Measurements from ENCODE around the gene GDF7.

Gene GDF7

GRCh38 chr2:20623241-20623640 lies 43.7 kb upstream of the GDF7 start:
- Histone ChIP-seq H2AK5ac (ENCODE audit: low read length) (no peak overlapping the region), H4K5ac (ENCODE audit: low read length) (no peak overlapping the region), H2BK5ac (ENCODE audit: low read length) (no peak overlapping the region), H3K27ac (ENCODE audit: low read depth, low read length) (no peak overlapping the region), H3K79me1 (ENCODE audit: low read length) (no peaks in the 10 kb centered on the region), H3K23ac (ENCODE audit: low read length) (no peak overlapping the region), H3K18ac (ENCODE audit: low read length) (no peak overlapping the region), H2BK15ac (replicated peaks; ENCODE audit: low read depth) (no peak overlapping the region), H3K36me3 (ENCODE audit: control insufficient read depth, insufficient read depth, low read length) (no peaks in the 10 kb centered on the region), H4K8ac (ENCODE audit: low read depth, low read length) (no peak overlapping the region), H3K56ac (ENCODE audit: low read length) (no peak overlapping the region), H3K4me2 (ENCODE audit: low read length) (no peak overlapping the region), H2BK120ac (ENCODE audit: low read depth, low read length) (no peak overlapping the region), H3K9ac (ENCODE audit: low read length) (no peak overlapping the region), H3K4ac (ENCODE audit: low read depth, low read length) (no peak overlapping the region), H3K4me3 (ENCODE audit: low read length) (no peak overlapping the region), H3K4me1 (ENCODE audit: control insufficient read depth, low read depth, low read length) (no peaks in the 10 kb centered on the region), H3K27me3 (ENCODE audit: insufficient read depth, low read length, poor library complexity) (no peaks in the 10 kb centered on the region), H3K79me2 (ENCODE audit: control insufficient read depth, insufficient read depth, low read length) (no peaks in the 10 kb centered on the region)
- DNase-seq = no peak
- no CpG with 5 or more reads among the region's 10 CpGs for WGBS (ENCODE audit: extremely low coverage, insufficient coverage, low lambda C conversion rate)

- no peak overlapping the region for H3K4me3 ChIP-seq (ENCODE audit: low read length)
- no peak overlapping the region for H4K8ac ChIP-seq (ENCODE audit: low read depth, low read length)
- no peaks in the 10 kb centered on the region for H3K4me1 ChIP-seq (ENCODE audit: control insufficient read depth, low read depth, low read length)
- no peak overlapping the region for H3K27ac ChIP-seq (ENCODE audit: low read depth, low read length)
- no peak overlapping the region for H3K9ac ChIP-seq (ENCODE audit: low read length)
- no peaks in the 10 kb centered on the region for H3K27me3 ChIP-seq (ENCODE audit: insufficient read depth, low read length, poor library complexity)
- WGBS (ENCODE audit: extremely low coverage, insufficient coverage, low lambda C conversion rate) = no CpG with 5 or more reads among the region's 7 CpGs
- H3K79me1 ChIP-seq (ENCODE audit: low read length) = no peaks in the 10 kb centered on the region
- no peak overlapping the region for H2BK15ac ChIP-seq (replicated peaks; ENCODE audit: low read depth)
- no peak overlapping the region for H3K18ac ChIP-seq (ENCODE audit: low read length)
- H2AK5ac ChIP-seq (ENCODE audit: low read length) = no peak overlapping the region
- H3K79me2 ChIP-seq (ENCODE audit: control insufficient read depth, insufficient read depth, low read length) = no peaks in the 10 kb centered on the region
- no peak overlapping the region for H3K4me2 ChIP-seq (ENCODE audit: low read length)
- no peak overlapping the region for H3K23ac ChIP-seq (ENCODE audit: low read length)
- no peak overlapping the region for H3K56ac ChIP-seq (ENCODE audit: low read length)
- H2BK120ac ChIP-seq (ENCODE audit: low read depth, low read length) = no peak overlapping the region
- DNase-seq = no peak
- no peak overlapping the region for H4K5ac ChIP-seq (ENCODE audit: low read length)
- no peaks in the 10 kb centered on the region for H3K36me3 ChIP-seq (ENCODE audit: control insufficient read depth, insufficient read depth, low read length)
- H3K4ac ChIP-seq (ENCODE audit: low read depth, low read length) = no peak overlapping the region
- H2BK5ac ChIP-seq (ENCODE audit: low read length) = no peak overlapping the region
Observed at GRCh38 chr2:20623741-20624155, 43.2 kb upstream of the GDF7 start.

- H4K5ac ChIP-seq (ENCODE audit: low read length) = no peak overlapping the region
- no peaks in the 10 kb centered on the region for H3K4me1 ChIP-seq (ENCODE audit: control insufficient read depth, low read depth, low read length)
- H2BK120ac ChIP-seq (ENCODE audit: low read depth, low read length) = no peak overlapping the region
- no peak overlapping the region for H3K18ac ChIP-seq (ENCODE audit: low read length)
- no peak for DNase-seq
- H3K56ac ChIP-seq (ENCODE audit: low read length) = no peak overlapping the region
- H3K27me3 ChIP-seq (ENCODE audit: insufficient read depth, low read length, poor library complexity) = no peaks in the 10 kb centered on the region
- H3K4me3 ChIP-seq (ENCODE audit: low read length) = no peak overlapping the region
- no peak overlapping the region for H4K8ac ChIP-seq (ENCODE audit: low read depth, low read length)
- H3K9ac ChIP-seq (ENCODE audit: low read length) = no peak overlapping the region
- no peaks in the 10 kb centered on the region for H3K79me1 ChIP-seq (ENCODE audit: low read length)
- no peak overlapping the region for H2BK5ac ChIP-seq (ENCODE audit: low read length)
- no peaks in the 10 kb centered on the region for H3K79me2 ChIP-seq (ENCODE audit: control insufficient read depth, insufficient read depth, low read length)
- H2AK5ac ChIP-seq (ENCODE audit: low read length) = no peak overlapping the region
- no peak overlapping the region for H2BK15ac ChIP-seq (replicated peaks; ENCODE audit: low read depth)
- no peak overlapping the region for H3K27ac ChIP-seq (ENCODE audit: low read depth, low read length)
- H3K4me2 ChIP-seq (ENCODE audit: low read length) = no peak overlapping the region
- no peak overlapping the region for H3K23ac ChIP-seq (ENCODE audit: low read length)
- no peaks in the 10 kb centered on the region for H3K36me3 ChIP-seq (ENCODE audit: control insufficient read depth, insufficient read depth, low read length)
- no peak overlapping the region for H3K4ac ChIP-seq (ENCODE audit: low read depth, low read length)
- no CpG with 5 or more reads among the region's 20 CpGs for WGBS (ENCODE audit: extremely low coverage, insufficient coverage, low lambda C conversion rate)
Observed at GRCh38 chr2:20624156-20624883, 42.6 kb upstream of the GDF7 start.

GRCh38 chr2:20624884-20625485 lies 42.0 kb upstream of the GDF7 start:
- no peak overlapping the region for H2BK15ac ChIP-seq (replicated peaks; ENCODE audit: low read depth)
- no peaks in the 10 kb centered on the region for H3K4me1 ChIP-seq (ENCODE audit: control insufficient read depth, low read depth, low read length)
- H3K23ac ChIP-seq (ENCODE audit: low read length) = no peak overlapping the region
- no peak overlapping the region for H3K9ac ChIP-seq (ENCODE audit: low read length)
- H4K8ac ChIP-seq (ENCODE audit: low read depth, low read length) = no peak overlapping the region
- no peak overlapping the region for H3K18ac ChIP-seq (ENCODE audit: low read length)
- H3K27me3 ChIP-seq (ENCODE audit: insufficient read depth, low read length, poor library complexity) = no peaks in the 10 kb centered on the region
- no peaks in the 10 kb centered on the region for H3K79me2 ChIP-seq (ENCODE audit: control insufficient read depth, insufficient read depth, low read length)
- H2BK5ac ChIP-seq (ENCODE audit: low read length) = no peak overlapping the region
- H3K4ac ChIP-seq (ENCODE audit: low read depth, low read length) = no peak overlapping the region
- no peak overlapping the region for H3K4me3 ChIP-seq (ENCODE audit: low read length)
- no peak overlapping the region for H4K5ac ChIP-seq (ENCODE audit: low read length)
- no CpG with 5 or more reads among the region's 11 CpGs for WGBS (ENCODE audit: extremely low coverage, insufficient coverage, low lambda C conversion rate)
- no peaks in the 10 kb centered on the region for H3K79me1 ChIP-seq (ENCODE audit: low read length)
- H3K56ac ChIP-seq (ENCODE audit: low read length) = peak overlapping the region; percentile 5
- no peak overlapping the region for H3K4me2 ChIP-seq (ENCODE audit: low read length)
- no peak for DNase-seq
- no peak overlapping the region for H3K27ac ChIP-seq (ENCODE audit: low read depth, low read length)
- H3K36me3 ChIP-seq (ENCODE audit: control insufficient read depth, insufficient read depth, low read length) = no peaks in the 10 kb centered on the region
- no peak overlapping the region for H2BK120ac ChIP-seq (ENCODE audit: low read depth, low read length)
- H2AK5ac ChIP-seq (ENCODE audit: low read length) = peak overlapping the region; percentile 6

- H3K79me2 ChIP-seq (ENCODE audit: control insufficient read depth, insufficient read depth, low read length) = no peaks in the 10 kb centered on the region
- H3K18ac ChIP-seq (ENCODE audit: low read length) = no peak overlapping the region
- DNase-seq = no peak
- no peak overlapping the region for H3K27ac ChIP-seq (ENCODE audit: low read depth, low read length)
- H3K23ac ChIP-seq (ENCODE audit: low read length) = no peak overlapping the region
- H3K4me3 ChIP-seq (ENCODE audit: low read length) = no peak overlapping the region
- H2BK15ac ChIP-seq (replicated peaks; ENCODE audit: low read depth) = no peak overlapping the region
- no peaks in the 10 kb centered on the region for H3K27me3 ChIP-seq (ENCODE audit: insufficient read depth, low read length, poor library complexity)
- H3K36me3 ChIP-seq (ENCODE audit: control insufficient read depth, insufficient read depth, low read length) = no peaks in the 10 kb centered on the region
- no CpG with 5 or more reads among the region's 19 CpGs for WGBS (ENCODE audit: extremely low coverage, insufficient coverage, low lambda C conversion rate)
- H2BK120ac ChIP-seq (ENCODE audit: low read depth, low read length) = no peak overlapping the region
- H3K4me2 ChIP-seq (ENCODE audit: low read length) = no peak overlapping the region
- H4K5ac ChIP-seq (ENCODE audit: low read length) = no peak overlapping the region
- no peak overlapping the region for H2BK5ac ChIP-seq (ENCODE audit: low read length)
- H4K8ac ChIP-seq (ENCODE audit: low read depth, low read length) = no peak overlapping the region
- no peaks in the 10 kb centered on the region for H3K4me1 ChIP-seq (ENCODE audit: control insufficient read depth, low read depth, low read length)
- H3K4ac ChIP-seq (ENCODE audit: low read depth, low read length) = no peak overlapping the region
- no peaks in the 10 kb centered on the region for H3K79me1 ChIP-seq (ENCODE audit: low read length)
- H2AK5ac ChIP-seq (ENCODE audit: low read length) = no peak overlapping the region
- no peak overlapping the region for H3K9ac ChIP-seq (ENCODE audit: low read length)
- H3K56ac ChIP-seq (ENCODE audit: low read length) = peak overlapping the region; percentile 25
Observed at GRCh38 chr2:20625491-20626391, 41.2 kb upstream of the GDF7 start.

All from mesendoderm (in vitro differentiated cells).